GM19351 (cell line): ENCODE data around the gene PTGDS.

Experiments used
- ATAC-seq: cut with Tn5 transposase; IDR thresholded peaks from one replicate; pipeline ENCODE4 v1.9.1; 2021; ENCODE audit warnings: mild to moderate bottlenecking, moderate library complexity; ENCODE audit not compliant: unreplicated experiment

Gene PTGDS

GRCh38 chr9:137007108-137007815, 30.0 kb downstream of the PTGDS start:
- ATAC-seq: no peak

GRCh38 chr9:137007816-137008270, 30.5 kb downstream of the PTGDS start:
- ATAC-seq: no peak

- ATAC-seq: no peak
These were observed 31.0 kb downstream of the PTGDS start for GRCh38 chr9:137008312-137008711.

- ATAC-seq: no peak
These were observed 31.9 kb downstream of the PTGDS start for GRCh38 chr9:137009217-137009616.

- ATAC-seq: no peak
These were observed 32.8 kb downstream of the PTGDS start for GRCh38 chr9:137009938-137010732.

GRCh38 chr9:137011156-137011555, 33.9 kb downstream of the PTGDS start:
- ATAC-seq: no peak

GRCh38 chr9:137011907-137012675, 34.8 kb downstream of the PTGDS start:
- no peak for ATAC-seq

- no peak for ATAC-seq
These were observed 35.6 kb downstream of the PTGDS start for GRCh38 chr9:137012694-137013570.

- ATAC-seq: no peak
These were observed 36.3 kb downstream of the PTGDS start for GRCh38 chr9:137013571-137013940.

- ATAC-seq: no peak
These were observed 36.9 kb downstream of the PTGDS start for GRCh38 chr9:137014166-137014565.

- ATAC-seq: no peak
These were observed 37.7 kb downstream of the PTGDS start for GRCh38 chr9:137014776-137015539.

GRCh38 chr9:137015540-137015930, 38.2 kb downstream of the PTGDS start:
- no peak for ATAC-seq

- ATAC-seq: no peak
These were observed 38.7 kb downstream of the PTGDS start for GRCh38 chr9:137015976-137016375.

- ATAC-seq: no peak
These were observed 39.1 kb downstream of the PTGDS start for GRCh38 chr9:137016436-137016835.

- ATAC-seq: no peak
These were observed 39.8 kb downstream of the PTGDS start for GRCh38 chr9:137017071-137017470.

GRCh38 chr9:137017791-137018497, 40.6 kb downstream of the PTGDS start:
- no peak for ATAC-seq

- no peak for ATAC-seq
These were observed 41.7 kb downstream of the PTGDS start for GRCh38 chr9:137018761-137019559.

- no peak for ATAC-seq
These were observed 42.8 kb downstream of the PTGDS start for GRCh38 chr9:137019891-137020683.
